Esophagus squamous epithelium (tissue), 5 donors: ENCODE results near the gene ADAMTS3. TPM values are rescaled to one million over a fixed set of nuclear protein-coding genes. Genes with fewer than 3 reads are reported as not detected.

Source experiments
- DNase-seq: peaks from one replicate; lab custom pipeline; 2025; lab: John Stamatoyannopoulos, UW
- H3K27ac ChIP-seq, 4 donors: fragments of 200-600 bp; sonication (generic); one replicate each; pipeline ENCODE4 v1.5.1; 2016 to 2019; ENCODE audit warnings: mild to moderate bottlenecking in 1 of 4
- H3K27me3 ChIP-seq, 4 donors: fragments of 200-600 bp; sonication (generic); 1 replicate in 3 of 4; 2 replicates in 1 of 4; pipeline versions ENCODE4 v1.5.1 to v1.6.0; 2017 to 2021; ENCODE audit warnings: antibody characterized with exemption in 1 of 4
- H3K36me3 ChIP-seq, 3 donors: fragments of 200-600 bp; sonication (generic); one replicate each; pipeline ENCODE4 v1.5.1; 2016 to 2019
- H3K4me1 ChIP-seq, 3 donors: fragments of 200-600 bp; sonication (generic); one replicate each; pipeline ENCODE4 v1.5.1; 2017 to 2019
- H3K4me3 ChIP-seq, 4 donors: fragments of 200-600 bp; sonication (generic); 1 replicate in 3 of 4; 2 replicates in 1 of 4; pipeline ENCODE4 v1.5.1; 2016 to 2019; ENCODE audit warnings: mild to moderate bottlenecking in 2 of 4, moderate library complexity in 1 of 4
- H3K9me3 ChIP-seq, 3 donors: fragments of 200-600 bp; sonication (generic); one replicate each; pipeline ENCODE4 v1.5.1; 2016 to 2019
- POLR2A ChIP-seq, 4 donors: fragments of 450-650 bp; IDR thresholded peaks; one replicate each; pipeline ENCODE4 v1.6.1; 2017; ENCODE audit warnings: antibody characterized with exemption in 4 of 4, mild to moderate bottlenecking in 4 of 4, moderate library complexity in 3 of 4
- WGBS, 2 donors: methylation state at CpG; one replicate each; pipeline ENCODE4 v1.1.5; 2018; 5-methylcytosine and 5-hydroxymethylcytosine counted together
- intact Hi-C: fragments of 100-400 bp; cut with DNase I; formaldehyde crosslinking; loops from one replicate; pipeline ENCODE4 v1.15.0; 2022
- total RNA-seq, 4 donors: library from RNA; depleted of rRNA; stranded (reverse); fragments of >200 nt; gene quantifications; one replicate each; pipeline ENCODE4 v1.1.0, GENCODE V29; 2016
- TF ChIP-seq, protein P1 (sequence below), 6 experiments: fragments of 450-650 bp in 4 of 6; fragments of 200-600 bp in 2 of 6; sonication (generic) in 2 of 6; IDR thresholded peaks; one replicate each; pipeline ENCODE4 v1.5.1; 2016 to 2019; ENCODE audit warnings: antibody characterized with exemption in 6 of 6, mild to moderate bottlenecking in 4 of 6, moderate library complexity in 4 of 6
- donor health status: DM: yes; HTN: yes; CAD: no.

The ADAMTS3 gene
- under 1 TPM in 3 of 4 donors, not detected in 1; 0.15 to 0.57 (median 0.18) TPM for total RNA-seq

DNA sequence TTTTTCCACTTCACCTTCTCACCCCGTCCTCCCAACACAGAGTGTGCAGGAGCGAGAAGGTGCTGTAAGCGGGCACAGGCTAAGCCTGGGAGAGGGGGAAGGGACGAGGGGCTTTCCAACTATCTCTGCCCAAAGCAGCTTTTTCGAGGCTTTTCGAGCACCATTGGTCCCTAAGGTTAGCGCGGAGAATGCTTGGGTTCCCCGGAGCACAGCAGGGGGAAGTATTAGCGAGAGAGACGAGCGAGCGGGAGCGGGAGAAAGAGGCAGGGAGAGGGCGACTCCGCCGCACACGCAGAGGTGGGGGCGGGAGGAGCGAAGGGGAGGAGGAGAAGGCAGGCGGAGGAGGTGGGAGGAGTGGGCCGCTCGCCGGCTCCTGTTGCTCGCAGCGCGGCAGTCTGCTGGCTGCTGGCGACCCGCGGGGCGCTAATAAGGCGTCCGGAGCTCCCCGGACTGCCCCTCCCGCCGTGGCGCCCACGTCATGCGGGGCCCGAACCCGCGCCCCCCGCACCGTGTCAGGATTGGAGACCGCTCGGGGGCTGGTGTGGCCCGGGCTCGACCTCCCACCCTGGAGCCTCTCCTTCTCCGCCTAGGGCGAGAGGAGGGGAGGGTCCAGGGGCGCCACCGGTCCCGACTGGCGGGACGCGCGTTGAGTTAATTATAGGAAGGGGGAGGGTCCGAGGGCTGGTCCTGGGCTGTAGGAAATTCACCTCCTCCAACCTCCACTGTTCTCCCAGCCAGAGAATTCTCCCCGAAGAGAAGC is at the start of gene ADAMTS3:
ADAMTS3 (minus strand) TSS at position 263 of the 760 bp plus-strand sequence. CDS start 459 bp downstream, outside the sequence.
- Histone ChIP-seq H3K9me3 (no peaks in the 10 kb centered on the region), H3K27me3 (peaks cover 0 to 19% (median 0%) of the 10 kb centered on the region in 4 donors), H3K36me3 (no peaks in the 10 kb centered on the region), H3K27ac (peak within 1 kb of the TSS; percentile 27 to 77 (median 57)), H3K4me1 (peaks cover 0 to 32% (median 7%) of the 10 kb centered on the region in 3 donors), H3K4me3 (peak within 1 kb of the TSS; percentile 41 to 71 (median 56))
- intact Hi-C loops: no loop called here
- WGBS, 2 donors: 1% methylated on average over 17 to 27 of the region's 59 CpGs
- no peak for DNase-seq
- TF ChIP-seq, protein P1, sequence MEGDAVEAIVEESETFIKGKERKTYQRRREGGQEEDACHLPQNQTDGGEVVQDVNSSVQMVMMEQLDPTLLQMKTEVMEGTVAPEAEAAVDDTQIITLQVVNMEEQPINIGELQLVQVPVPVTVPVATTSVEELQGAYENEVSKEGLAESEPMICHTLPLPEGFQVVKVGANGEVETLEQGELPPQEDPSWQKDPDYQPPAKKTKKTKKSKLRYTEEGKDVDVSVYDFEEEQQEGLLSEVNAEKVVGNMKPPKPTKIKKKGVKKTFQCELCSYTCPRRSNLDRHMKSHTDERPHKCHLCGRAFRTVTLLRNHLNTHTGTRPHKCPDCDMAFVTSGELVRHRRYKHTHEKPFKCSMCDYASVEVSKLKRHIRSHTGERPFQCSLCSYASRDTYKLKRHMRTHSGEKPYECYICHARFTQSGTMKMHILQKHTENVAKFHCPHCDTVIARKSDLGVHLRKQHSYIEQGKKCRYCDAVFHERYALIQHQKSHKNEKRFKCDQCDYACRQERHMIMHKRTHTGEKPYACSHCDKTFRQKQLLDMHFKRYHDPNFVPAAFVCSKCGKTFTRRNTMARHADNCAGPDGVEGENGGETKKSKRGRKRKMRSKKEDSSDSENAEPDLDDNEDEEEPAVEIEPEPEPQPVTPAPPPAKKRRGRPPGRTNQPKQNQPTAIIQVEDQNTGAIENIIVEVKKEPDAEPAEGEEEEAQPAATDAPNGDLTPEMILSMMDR (IDR thresholded peaks at IDR 0.05): no peak
- TF ChIP-seq POLR2A (IDR thresholded peaks at IDR 0.05): no peak

DNA sequence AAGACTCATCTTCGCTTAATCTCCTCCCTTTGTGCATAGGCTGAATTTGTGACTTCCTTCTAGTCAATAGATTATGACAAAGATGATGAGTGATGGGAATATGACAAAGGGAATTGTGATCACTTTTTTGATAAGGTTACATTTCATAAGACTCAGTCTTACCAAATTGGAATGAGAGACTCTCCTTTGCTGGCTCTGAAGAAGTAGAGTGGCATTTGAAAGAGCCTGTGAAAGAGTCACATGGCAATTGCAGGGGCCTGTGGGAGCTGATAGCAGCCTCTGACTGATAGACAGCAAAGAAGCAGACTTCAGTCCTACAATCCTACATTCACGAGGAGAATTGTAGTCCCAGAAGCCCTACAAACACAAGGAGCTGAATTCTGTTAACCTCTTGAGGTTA is 44.9 kb upstream of the ADAMTS3 start:
- no peak for DNase-seq
- TF ChIP-seq, protein P1 (IDR thresholded peaks at IDR 0.05): no peak
- no peak for TF ChIP-seq POLR2A (IDR thresholded peaks at IDR 0.05)
- intact Hi-C loops: no loop called here
- H3K36me3 ChIP-seq: no peaks in the 10 kb centered on the region
- no peaks in the 10 kb centered on the region for H3K27me3 ChIP-seq
- H3K27ac ChIP-seq: no peak overlapping the region
- no peaks in the 10 kb centered on the region for H3K9me3 ChIP-seq
- WGBS, 2 donors: 55 to 66% methylated on average over 2 of the region's 2 CpGs
- no peaks in the 10 kb centered on the region for H3K4me1 ChIP-seq
- no peak overlapping the region for H3K4me3 ChIP-seq

DNA sequence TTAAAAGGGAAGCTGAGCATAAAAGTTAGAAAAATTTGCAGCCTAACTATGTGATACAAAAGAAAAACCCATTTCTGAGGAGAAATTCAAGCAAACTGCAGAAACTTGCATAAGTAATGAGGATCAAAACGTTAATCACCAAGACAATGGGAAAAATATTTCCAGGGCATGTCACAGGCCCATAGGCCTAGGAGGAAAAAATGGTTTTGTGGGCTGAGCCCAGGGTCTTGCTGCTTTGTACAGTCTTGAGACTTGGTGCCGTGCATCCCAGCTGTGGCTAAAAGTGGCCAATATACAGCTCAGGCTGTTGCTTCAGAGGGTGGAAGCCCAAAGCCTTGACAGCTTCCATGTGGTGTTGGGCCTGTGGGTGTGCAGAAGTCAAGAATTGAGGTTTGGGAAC is 37.7 kb upstream of the ADAMTS3 start:
- 59 to 76% methylated on average over 2 of the region's 2 CpGs for WGBS, 2 donors
- Histone ChIP-seq H3K27ac (no peak overlapping the region), H3K4me3 (no peak overlapping the region), H3K9me3 (no peaks in the 10 kb centered on the region), H3K36me3 (no peaks in the 10 kb centered on the region), H3K27me3 (no peaks in the 10 kb centered on the region), H3K4me1 (no peaks in the 10 kb centered on the region)
- DNase-seq: no peak
- TF ChIP-seq POLR2A (IDR thresholded peaks at IDR 0.05): no peak
- TF ChIP-seq, protein P1 (IDR thresholded peaks at IDR 0.05): no peak
- intact Hi-C loops: no loop called here

DNA sequence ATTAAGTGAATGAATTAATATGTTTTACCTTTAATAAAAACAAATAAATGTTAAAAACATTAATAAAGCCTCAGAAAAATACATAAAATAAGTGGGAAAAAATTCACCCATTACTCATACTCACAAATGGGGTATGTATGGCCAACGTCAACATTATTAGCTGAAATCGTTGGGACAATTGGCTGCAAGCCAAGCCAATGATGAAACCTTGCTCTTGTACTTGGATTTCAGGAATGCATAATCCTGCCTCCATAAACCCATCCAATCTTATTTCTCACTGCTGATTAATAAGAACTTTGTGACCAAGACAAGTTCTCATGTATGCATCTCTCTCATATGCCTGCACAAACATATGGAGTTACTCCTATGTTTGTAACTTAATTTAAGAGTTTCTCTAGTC is 35.3 kb upstream of the ADAMTS3 start:
- TF ChIP-seq POLR2A (IDR thresholded peaks at IDR 0.05): no peak
- TF ChIP-seq, protein P1 (IDR thresholded peaks at IDR 0.05): no peak
- intact Hi-C loops: no loop called here

More for the DNA sequence above, 35.3 kb upstream of the ADAMTS3 start:
- H3K4me3 ChIP-seq: no peak overlapping the region
- DNase-seq: no peak
- no peak overlapping the region for H3K27ac ChIP-seq
- WGBS, 2 donors: 39 to 43% methylated on average over 2 of the region's 2 CpGs
- H3K9me3 ChIP-seq: no peaks in the 10 kb centered on the region
- no peaks in the 10 kb centered on the region for H3K27me3 ChIP-seq
- no peaks in the 10 kb centered on the region for H3K4me1 ChIP-seq
- no peaks in the 10 kb centered on the region for H3K36me3 ChIP-seq
